Ureter (tissue), 1 donor: Measurements from ENCODE around the gene TBC1D16. TPM values are rescaled to one million over a fixed set of nuclear protein-coding genes. Genes with fewer than 3 reads are reported as not detected.

ENCODE experiments used
- DNase-seq: peaks from one replicate; pipeline ENCODE4 v3.0.0-alpha.2; 2020; ENCODE audit warnings: low spot score
- total RNA-seq: library from RNA; stranded (reverse); gene quantifications from one replicate; pipeline ENCODE4 v1.2.4, GENCODE V29; 2023
- donor health status: DM: yes; HTN: yes; CAD: no.

Gene TBC1D16
- total RNA-seq, 1 donor from 2014 or later, result 37.0 TPM

DNA sequence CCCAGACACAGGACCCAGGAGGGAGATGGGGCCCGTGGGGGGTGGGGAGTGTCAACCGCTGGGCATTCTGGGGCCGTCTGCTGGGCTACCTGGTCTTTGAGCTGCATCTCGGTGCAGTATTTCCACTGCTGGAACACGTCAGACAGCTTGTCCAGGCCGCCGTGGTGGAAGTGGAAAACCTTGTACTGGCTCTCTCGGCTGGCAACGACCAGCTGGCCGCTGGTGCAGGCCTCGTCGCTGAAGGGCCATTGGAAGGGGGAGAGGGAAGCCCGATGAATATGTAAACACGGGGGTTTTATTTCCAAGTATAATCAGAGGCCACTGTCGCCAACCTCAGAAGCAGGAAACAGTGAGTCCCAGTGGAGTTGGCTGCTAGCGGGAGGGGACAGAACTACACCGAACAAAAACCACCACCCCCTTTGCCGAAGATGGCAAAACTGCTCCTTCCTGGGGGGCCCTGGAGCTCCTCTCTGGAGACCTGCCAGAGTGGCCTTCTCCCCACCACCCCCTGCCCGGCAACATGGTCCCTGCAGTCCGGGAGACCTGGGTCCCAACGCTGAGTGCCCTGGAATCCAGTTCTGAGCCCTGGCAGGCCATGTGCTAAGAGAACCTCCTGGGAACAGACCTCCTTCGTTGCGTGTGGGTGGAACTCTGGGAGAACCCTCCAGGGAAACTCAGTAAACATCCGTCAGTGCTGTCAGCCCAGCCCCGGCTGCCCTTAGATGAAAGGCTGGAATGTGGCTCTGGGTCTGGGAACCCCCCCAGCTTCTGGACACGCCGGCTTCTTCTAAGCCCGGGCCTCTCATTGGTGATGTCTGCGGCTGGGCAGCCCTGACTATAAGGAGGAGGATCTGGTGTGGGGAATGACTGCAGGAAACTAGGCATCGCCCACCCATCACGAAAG, 84.1 kb downstream of the TBC1D16 start:
- no peak for DNase-seq

DNA sequence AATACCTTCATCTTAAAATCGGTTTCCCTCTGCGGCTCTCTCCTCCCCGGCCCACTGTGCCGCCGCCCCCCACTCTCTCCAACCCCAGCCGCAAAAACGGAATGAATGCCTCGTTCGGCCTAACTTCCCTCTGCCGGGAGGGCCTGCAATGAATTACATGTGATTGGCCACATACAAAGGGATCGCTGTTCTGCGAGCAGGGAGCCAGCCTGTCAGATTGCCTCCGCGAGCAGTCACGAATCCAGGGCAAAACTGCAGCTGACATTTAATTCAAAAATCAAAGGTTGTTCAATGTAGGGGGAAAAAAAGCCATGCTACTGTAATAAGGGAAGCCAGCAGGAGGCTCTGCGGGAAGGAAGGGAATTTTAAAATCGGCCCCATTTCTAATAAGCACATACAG, 84.9 kb downstream of the TBC1D16 start:
- DNase-seq, result no peak

DNA sequence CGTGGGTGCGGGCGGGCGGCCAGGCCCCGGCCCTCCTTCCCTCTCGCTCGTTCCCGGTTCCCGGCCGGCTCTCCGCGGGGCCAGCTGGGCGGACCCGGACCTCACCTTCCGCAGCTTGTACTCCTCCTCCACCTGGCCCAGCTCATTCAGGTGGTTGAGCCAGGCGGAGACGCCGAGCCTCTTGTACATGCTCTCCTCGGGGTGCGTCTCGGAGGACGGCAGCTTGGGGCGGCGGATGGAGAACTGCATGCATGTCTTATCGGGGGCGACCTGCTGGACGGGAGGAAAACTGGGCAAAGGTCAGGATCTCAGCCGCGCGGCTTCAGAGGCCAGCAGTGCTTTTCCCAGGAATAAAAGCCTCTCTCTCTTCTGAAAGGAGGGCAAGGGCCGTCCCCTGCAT, 85.4 kb downstream of the TBC1D16 start:
- DNase-seq, result no peak

DNA sequence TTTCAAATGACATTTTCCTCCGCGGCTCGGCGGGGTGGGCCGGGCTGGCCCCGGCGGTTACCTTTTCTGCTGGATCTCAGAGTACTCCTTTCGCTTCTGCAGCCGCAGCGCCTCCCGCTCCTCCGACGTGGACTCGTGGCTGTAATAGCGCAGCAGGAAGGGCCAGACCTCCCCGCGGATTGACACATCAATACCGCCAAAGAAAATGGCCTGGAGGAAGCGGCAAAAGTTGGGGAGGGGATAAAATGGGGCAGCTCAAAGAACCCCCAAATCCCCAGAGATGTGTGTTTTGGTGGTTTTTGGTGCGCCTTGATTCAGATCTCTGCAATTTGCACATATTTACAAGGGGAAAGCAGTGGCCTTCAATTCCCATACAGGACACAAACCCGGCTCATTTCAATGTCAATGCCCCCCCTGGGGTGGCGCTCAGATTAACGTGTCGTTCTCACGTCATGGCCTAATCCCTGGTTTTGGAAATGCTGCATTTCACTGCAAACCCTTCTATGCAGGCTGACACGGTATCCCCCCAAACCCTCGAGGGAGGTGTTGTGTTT, 85.9 kb downstream of the TBC1D16 start:
- no peak for DNase-seq

DNA sequence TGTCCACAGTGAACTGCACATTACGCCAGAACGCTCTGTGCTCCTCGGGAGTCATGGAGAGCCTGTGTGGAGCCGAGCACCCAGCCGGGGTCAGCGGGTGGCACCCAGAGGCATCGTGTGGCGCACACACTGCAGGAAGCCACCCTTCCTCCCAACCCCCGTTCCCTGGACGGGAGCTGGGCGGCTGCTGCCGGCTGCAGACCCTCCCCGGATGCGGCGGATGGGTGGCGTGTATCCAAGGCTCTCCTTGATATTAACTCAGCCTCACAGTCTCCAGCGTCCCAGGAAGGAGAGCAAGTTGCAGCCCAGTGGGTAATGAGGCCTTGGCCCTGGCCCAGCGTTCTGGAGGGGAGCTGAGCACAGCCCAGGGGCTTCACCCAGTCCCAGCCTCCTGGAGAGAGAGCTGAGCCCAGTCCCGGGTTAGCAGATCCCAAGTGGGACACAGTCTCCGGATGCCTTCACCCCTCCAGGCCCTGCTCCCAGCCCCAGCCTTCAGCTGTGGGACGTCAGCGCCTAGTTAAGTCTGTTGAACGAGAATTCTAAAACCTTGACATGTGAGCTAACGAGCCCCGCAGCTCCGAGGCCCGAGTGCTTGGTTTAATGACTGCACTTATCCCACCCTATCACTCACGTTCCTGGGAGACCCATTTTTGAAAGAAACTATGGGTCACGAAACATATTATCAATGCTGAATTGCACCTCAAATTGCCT, 86.6 kb downstream of the TBC1D16 start:
- DNase-seq, result no peak

DNA sequence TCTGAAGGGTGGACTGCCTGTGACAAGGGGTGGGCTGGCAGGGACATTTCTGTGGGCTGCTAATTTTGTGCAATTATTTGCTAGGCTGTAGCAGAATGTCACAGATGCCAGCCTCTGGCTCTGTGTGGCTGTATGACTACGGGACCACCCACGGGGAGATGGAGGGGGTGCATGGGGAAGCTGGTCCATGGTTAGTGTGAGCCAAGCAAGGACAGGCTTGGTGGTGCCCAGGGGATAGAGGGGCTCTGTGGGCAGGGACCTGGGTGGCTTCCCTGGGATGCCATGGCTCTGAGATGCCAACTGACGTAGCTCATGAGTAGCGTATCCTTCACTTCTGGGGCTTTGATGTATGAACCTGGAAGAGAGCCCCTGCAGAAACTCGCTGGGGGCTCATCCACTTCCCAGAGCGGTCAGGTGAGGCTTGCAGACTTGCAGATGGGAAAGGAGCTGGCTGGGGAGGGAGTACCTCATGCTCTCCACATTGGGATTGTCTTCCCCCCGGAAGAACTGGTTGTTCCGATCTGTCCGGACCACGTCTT, 87.2 kb downstream of the TBC1D16 start:
- no peak for DNase-seq

DNA sequence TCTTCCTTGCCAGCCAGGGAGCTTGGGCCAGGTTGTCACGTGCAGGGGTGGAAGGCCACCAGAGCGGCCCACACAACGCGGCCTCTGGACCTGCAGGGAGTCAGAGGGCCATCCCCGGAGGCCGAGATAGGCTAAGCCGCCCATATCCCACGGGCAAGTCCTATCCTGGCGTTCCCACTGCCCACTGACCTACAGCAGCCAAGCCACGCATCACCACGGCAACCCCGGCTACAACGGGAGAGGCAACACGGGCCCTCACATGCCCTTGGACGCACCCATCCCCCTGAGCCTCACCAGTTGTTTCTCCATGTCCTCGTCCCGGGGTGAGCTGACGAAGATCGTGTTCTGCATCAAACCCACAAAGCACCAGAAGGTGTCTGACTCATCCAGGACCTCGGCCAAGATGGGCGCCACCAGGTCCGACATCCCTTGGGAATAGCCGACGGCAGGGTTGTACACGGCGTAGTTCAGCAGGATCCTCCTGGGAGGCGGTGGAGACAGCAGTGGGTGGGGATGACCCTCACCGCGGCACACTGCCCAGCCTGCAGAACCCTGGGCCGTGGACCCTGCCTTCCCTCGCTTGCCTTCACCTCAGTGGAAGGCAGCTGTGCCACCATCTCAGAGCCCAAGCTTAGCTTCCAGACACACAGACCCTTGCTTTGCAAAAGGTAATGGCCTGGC, 88.2 kb downstream of the TBC1D16 start:
- DNase-seq, result no peak

DNA sequence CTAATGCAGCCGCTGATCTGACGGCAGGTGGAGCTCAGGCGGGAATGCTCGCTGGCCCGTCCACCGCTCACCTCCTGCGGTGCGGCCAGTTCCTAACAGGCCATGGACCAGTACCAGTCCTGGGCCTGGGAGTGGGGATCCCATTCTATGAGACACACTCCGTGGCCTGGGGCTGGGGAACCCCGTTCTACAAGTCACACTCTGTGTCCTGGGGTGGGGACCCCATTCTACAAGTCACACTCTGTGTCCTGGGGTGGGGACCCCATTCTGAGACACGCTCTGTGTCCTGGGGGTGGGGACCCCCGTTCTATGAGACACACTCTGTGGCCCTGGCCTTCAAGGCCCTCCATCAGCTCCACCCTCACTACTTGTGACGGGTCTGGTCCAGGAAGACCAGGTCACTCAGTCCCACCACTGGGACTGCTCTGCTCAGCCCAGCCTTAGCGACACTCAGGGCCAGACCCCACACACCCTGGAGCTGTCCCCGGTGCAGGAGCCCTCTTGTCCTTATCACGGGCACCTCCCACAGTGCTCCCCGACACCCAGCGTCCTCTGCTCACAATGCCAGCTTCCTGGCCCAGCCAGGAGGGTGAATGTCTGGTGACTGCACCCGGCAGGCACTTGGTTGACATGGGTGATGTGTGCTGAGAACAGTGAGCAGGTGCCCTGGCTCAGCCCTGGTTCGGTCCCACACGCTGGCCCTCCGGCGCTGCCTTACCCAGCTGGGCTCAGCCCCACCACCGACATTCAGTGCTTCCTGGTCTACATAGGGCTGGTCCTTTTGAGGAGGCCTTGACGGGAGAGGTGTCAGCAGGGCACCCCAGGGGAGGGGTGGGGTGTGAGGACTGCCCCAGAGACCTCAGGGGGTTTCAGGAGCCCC, 89.1 kb downstream of the TBC1D16 start:
- no peak for DNase-seq

DNA sequence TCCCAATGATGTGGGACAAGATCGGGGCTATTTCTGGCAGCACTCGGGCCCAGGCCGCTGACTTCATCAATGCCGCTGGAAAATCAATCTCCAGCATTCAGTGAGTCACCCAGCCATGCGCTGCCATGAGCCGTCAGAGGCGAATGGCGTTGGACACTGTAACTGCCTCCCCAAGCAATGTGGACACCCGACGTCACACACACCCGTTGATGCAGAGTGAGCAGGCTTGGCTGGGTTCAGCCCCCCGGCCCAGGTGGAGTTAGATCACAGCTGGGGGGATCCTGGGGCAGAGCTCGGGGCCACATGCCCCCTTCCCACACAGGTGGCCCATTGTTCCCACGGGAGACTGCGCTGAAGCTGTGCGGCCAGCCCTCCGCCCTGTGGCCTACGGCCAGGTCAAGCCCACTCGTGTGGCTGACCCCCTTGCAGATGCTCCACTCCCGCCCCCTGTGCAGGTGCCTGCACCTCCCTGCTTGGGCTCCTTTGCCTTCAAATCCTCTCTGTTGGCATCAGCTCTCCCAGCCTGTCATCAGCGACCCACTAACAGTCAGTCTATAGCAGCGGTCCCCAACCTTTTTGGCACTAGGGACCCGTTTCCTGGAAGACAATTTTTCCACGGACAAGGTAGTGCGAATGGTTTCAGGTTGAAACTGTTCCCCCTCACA, 89.9 kb downstream of the TBC1D16 start:
- no peak for DNase-seq

DNA sequence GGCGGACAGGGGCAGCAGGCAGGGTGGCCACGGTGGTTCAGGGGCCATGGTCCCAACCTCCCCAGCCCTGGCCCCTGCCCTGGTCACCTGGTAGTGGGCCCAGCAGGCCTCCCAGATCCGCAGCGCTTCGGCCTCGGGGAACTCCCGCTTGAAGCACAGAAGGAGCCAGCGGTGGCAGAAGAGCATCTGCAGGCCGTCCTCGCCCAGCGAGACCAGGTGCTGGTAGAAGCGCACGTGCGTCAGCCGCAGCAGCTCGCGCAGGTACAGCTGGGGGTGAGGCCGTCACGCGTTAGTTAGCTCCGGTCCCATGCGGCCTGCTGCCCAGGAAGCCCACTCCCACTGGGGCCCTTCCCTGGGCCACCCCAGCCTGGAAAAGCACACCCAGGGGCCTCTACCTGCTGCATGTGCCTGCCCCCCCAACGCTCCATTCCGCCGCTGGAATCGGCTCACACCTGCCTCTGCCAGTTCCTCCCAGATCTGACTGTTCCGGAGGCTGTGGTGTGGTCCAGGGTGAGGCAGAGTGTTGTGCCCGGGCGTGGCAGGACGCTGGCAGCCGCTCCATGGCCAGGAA, 90.8 kb downstream of the TBC1D16 start:
- no peak for DNase-seq

DNA sequence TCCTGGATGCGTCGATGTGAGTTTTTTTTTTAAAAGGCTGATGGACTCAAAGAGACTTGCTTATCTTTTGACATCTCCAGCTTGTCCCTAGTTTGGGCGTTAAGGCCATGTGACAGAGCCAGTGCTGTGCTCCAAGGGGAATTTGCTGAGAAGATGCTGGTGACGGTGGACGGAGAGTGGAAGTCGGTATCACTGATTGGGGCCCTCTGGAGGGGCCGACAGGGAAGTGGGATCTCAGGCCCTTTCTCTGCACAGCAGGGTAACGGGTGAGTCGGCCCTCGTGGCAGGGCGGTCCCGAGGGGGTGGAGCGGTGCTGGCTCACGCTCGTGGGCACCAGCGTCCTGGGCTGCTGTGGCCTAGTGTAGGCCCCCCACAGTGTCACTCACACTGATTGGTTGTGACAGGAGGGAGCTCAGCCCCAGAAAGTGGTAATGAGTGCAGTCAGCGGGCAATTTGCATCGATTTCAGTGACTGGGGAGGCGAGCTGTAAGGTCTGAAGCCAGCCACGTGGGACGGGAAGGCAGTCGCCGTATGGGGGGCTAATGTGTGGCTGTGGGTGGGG, 91.3 kb downstream of the TBC1D16 start:
- DNase-seq, result no peak

DNA sequence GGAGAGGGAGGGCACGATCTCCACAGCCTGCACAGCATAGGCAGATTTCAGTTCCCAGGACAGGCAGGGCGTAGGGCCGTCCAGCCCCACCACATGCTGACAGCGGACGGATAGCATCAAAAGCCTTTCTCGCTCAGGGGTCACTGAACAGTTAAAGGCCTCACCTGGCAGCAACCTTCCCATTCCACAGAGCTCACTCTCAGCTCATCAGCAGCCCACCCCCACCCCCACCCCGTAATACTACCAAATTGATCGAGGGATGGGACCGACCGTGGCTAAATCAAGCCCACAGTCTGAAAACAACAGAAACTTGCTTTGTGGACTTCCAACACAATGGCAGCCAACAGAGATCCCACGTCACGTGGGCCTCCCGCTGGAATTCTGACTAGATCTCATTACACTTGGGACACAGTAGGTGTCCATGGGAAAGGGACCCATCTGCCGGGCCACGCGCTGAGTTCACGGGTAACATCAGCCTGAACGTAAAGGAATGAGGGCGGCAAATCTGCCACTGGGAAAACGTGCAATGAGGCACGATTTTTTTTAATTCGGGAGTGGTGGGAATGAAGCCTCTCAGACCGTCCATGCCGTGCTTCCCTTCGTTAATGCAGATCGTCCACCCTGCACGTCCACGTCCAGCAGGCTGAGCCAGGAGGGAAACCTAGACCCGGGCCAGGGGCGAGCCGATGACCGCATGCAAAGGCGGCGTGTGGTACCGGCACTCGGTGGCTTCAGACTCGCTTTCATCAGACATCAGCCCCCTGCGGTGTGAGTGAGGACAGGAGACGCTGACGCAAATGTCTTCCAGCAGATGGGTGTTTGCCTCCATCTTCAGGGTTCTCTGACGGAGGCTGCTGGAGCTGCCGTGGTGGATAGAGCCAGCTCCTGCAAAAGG, 92.1 kb downstream of the TBC1D16 start:
- no peak for DNase-seq

DNA sequence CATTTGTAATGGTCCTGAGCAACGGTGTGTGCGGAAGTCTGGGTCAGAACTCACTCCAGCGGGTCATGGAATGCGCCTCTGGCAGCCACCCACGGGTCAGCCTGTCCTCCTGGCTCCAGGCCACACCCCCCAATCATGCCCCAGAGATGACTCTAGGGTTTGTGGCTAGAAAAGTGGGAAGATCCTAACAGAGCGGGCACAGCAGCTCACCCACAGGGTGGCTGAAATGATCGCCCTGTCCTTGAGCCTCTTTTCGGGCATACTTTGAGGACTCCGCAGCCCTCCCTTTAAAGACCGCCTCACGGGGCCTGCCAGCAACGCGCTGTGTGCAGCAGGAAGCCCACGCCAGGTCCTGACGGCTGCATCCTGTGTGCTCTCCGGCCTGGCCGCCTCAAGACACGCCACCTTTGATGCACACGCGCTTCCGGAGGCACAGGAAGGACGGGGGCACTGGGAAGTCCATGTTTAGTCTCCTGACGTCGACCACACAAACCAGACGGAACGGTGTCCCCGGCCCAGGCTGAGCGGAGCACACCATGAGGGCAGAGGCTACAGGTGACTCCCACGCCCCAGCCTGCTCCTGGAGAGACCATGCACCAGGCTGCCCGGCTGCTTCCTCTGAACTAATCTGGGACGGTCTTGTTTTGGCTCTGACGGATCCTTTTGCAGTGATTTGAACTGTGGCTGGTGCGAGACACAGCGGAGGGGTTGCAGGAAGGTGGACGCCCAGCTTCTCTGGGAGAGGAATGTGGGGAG, 92.9 kb downstream of the TBC1D16 start:
- DNase-seq, result no peak

DNA sequence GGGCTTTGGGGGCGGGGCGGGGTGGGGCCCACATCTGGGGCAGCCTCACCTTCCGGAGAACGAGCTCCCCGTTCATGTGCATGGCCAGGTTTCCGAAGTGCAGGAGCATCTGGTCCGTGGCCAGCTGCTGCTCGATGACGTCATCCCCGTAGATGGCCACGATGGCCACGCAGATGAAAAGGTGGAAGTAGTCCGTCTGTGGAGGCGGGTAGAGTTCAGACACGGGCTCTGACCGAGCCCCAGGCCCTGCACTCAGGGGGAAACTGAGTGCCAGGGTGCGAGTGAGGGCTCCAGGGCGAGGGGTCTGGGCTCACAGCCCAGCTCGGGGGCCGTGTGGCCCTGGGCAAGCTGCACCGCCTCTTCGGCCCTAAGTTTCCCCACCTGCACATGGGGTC, 93.7 kb downstream of the TBC1D16 start:
- DNase-seq, result no peak

DNA sequence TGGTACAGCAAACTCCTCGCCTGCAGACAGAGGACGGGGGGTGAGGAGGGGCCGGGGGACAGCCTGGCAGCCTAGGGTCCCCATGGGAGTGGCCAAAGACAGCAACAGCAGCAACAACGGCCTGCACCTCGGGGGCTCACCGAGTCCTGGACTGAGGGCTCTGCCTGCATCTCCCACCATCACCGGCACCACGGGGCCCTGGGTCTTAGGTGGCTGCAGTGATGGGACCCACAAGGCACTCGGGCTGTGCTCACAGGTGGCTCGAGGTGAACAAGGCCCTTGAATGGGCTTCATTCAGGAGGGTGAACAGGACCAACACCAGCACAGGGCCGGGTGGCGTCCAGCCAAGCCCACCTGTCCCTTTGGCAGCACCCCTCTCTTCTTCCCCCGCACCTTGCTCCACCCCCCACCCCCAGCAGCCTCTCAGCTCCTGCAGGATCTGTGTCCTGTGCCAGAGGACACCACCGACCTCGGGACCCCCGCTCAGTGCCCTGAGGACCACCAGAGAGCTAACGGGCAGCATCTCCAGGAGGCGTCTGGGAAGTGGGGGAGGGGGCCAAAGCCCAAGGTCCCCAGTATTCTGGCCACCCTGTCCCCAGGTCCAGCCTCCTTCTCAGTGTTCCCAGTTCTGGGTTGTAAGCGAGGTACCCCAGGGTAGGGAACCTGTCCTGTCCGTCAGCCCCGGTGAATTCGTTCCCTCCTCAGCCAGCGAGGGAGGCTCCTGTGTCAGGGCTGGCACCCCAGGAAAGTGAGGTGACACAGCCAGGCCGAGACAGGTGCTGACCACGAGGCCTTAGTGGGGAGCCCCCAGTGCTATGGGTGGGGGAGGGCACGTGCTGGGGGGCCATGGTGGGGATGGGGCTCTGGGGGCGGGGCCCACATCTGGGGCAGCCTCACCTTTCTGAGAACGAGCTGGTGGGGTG, 94.3 kb downstream of the TBC1D16 start:
- DNase-seq, result no peak

DNA sequence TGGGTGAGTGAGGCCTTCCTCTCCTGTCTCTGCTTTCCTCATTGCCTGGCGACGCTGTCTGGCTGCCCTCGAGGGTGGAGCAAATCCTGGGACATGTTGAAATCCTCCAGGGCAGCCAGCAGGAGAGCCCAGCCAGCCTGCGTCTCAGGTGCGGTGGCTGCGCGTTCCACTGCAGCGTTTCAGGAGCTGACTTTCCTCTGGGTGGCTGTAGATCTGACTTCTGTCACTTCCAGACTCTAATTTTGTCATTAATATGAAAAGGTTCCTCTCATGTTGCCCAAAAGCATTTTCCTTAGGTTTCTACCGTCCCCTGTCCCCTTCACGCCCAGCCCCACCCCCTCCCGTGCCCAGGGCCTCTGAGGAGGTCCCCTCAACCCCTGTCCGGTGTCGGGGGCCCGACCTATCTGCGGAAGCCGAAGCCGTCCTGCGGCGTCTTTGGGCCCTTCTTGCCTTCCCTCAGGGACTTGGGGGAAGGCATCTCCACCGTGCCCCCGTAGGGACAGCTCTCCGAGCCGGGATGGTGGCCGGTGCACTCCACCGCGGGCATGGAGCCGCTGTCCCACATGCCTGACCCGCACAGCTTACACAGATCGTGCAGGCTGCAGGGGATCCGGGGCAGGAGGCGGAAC, 95.1 kb downstream of the TBC1D16 start:
- no peak for DNase-seq
